HepG2 (cell line): ENCODE data around the gene NMNAT1.

Experiments used
- ARHGAP35 ChIP-seq: sonication (generic); formaldehyde crosslinking; IDR thresholded peaks from 2 replicates; pipeline ENCODE4 v1.9.0; 2022; ENCODE audit warnings: mild to moderate bottlenecking, inconsistent platforms, moderate library complexity, missing genetic modification reagents, borderline replicate concordance
- CEBPG ChIP-seq: IDR thresholded peaks from 2 replicates; pipeline ENCODE4 v1.6.1; 2016
- CREB1 ChIP-seq, 2 experiments: fragments of 450-650 bp in 1 of 2; IDR thresholded peaks; 2 replicates each; pipeline ENCODE4 v1.6.1; 2016 to 2017; ENCODE audit warnings: control low read depth in 1 of 2, mild to moderate bottlenecking in 1 of 2, missing compliant biosample characterization in 1 of 2, missing genetic modification characterization in 1 of 2
- CTCF ChIP-seq: sonication (generic); formaldehyde crosslinking; IDR thresholded peaks from 2 replicates; pipeline ENCODE4 v1.5.0; 2020; ENCODE audit warnings: mild to moderate bottlenecking, missing genetic modification reagents, moderate library complexity
- HMGA1 ChIP-seq: sonication (generic); formaldehyde crosslinking; conservative IDR thresholded peaks from 2 replicates; pipeline ENCODE4 v1.4.0; 2020; ENCODE audit warnings: missing genetic modification reagents
- HNRNPLL ChIP-seq: fragments of 200-400 bp; formaldehyde crosslinking; IDR thresholded peaks from 2 replicates; pipeline ENCODE4 v1.6.1; 2017; ENCODE audit warnings: mild to moderate bottlenecking, low read depth, low read length; ENCODE audit not compliant: poor library complexity, severe bottlenecking
- MZF1 ChIP-seq: sonication (generic); formaldehyde crosslinking; IDR thresholded peaks from 2 replicates; pipeline ENCODE4 v1.8.1; 2023; ENCODE audit warnings: mild to moderate bottlenecking, missing genetic modification reagents, borderline replicate concordance
- PRDM15 ChIP-seq: sonication (generic); formaldehyde crosslinking; IDR thresholded peaks from 2 replicates; pipeline ENCODE4 v1.4.0; 2020; ENCODE audit warnings: missing genetic modification reagents
- TAF1 ChIP-seq: sonication (generic); formaldehyde crosslinking; IDR thresholded peaks from 2 replicates; pipeline ENCODE4 v1.4.0; 2020; ENCODE audit warnings: missing genetic modification reagents
- ZNF263 ChIP-seq: sonication (generic); formaldehyde crosslinking; IDR thresholded peaks from 2 replicates; pipeline ENCODE4 v1.4.0; 2020; ENCODE audit warnings: missing genetic modification reagents
- ZNF605 ChIP-seq: sonication (generic); formaldehyde crosslinking; IDR thresholded peaks from 2 replicates; pipeline ENCODE4 v1.8.0; 2022; ENCODE audit warnings: mild to moderate bottlenecking, missing genetic modification reagents

- TF ChIP-seq HNRNPLL (no peak), CTCF (CRISPR knock-in tag) (no peak), HMGA1 (CRISPR knock-in tag) (no peak), ZNF605 (CRISPR knock-in tag) (no peak), ZNF263 (CRISPR knock-in tag) (no peak), CEBPG (CRISPR knock-in tag) (no peak), ARHGAP35 (CRISPR knock-in tag) (no peak), CREB1 (IDR thresholded peaks at IDR 0.05) (no peak), CREB1 (CRISPR knock-in tag; IDR thresholded peaks at IDR 0.05) (no peak), PRDM15 (CRISPR knock-in tag) (no peak), TAF1 (no peak), MZF1 (no peak)
These were observed 49.2 kb upstream of the NMNAT1 start for GRCh38 chr1:9894115-9894514.
